Measurements from ENCODE around the gene CD6.

DNA sequence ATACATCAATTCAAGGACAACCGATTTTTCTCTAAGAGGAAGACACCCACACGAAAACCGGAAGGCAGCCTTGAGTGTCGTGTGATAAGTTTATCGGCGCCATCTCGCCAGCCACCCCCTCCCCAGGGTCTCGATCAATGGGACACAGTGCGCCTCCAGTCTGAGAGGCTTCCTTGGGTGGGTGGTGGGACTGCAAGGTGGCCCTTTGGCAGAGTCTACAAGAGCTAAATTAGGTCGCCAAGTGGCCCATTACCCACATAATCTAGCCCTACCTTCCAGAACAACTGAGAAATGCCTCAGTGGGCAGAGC is 64.0 kb downstream of the CD6 start:
- TF ChIP-seq, protein P1, sequence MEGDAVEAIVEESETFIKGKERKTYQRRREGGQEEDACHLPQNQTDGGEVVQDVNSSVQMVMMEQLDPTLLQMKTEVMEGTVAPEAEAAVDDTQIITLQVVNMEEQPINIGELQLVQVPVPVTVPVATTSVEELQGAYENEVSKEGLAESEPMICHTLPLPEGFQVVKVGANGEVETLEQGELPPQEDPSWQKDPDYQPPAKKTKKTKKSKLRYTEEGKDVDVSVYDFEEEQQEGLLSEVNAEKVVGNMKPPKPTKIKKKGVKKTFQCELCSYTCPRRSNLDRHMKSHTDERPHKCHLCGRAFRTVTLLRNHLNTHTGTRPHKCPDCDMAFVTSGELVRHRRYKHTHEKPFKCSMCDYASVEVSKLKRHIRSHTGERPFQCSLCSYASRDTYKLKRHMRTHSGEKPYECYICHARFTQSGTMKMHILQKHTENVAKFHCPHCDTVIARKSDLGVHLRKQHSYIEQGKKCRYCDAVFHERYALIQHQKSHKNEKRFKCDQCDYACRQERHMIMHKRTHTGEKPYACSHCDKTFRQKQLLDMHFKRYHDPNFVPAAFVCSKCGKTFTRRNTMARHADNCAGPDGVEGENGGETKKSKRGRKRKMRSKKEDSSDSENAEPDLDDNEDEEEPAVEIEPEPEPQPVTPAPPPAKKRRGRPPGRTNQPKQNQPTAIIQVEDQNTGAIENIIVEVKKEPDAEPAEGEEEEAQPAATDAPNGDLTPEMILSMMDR (IDR thresholded peaks at IDR 0.05), result no peak
- TF ChIP-seq POLR2A (IDR thresholded peaks at IDR 0.05), result no peak

All from heart left ventricle (tissue), 13 donors.